ENCODE data around the gene SETD5.

Gene SETD5

DNA sequence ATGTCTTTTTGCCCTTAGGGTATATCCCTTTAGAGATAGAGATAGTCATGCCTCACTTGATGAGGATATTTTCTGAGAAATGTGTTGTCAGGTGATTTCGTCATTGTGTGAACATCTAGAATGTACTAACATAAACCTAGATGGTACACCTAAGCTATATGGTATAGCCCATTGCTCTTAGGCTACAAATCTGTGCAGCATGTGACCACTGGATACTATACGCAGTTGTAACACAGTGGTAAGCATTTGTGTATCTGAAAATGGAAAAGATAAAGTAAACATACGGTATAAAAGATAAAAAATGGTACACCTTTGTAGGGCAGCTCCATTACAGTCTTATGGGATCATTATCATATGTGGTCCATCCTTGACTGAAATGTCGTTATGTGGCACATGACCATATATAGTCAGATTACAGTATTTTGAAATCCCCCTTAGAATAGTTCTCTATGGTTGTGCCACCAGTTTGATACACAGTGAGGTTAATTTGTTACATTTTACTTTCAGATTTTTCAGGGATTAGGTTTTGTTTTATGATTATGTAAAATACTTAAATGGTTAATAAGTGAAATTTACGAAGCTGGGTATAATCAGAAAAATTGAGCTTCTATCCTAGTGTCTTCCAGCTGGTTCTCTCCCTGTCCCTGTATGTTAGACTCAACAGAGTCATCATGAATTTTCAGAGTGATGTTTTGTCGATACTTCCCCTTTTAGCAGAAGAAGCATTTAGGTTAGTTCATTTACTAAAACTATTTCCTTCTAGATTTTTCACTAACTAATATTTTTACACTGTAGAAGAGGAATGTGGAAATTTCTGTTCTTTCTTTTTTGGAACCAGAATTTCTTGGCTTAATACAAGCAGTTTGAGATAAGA, 12.8 kb downstream of the SETD5 start:
- DNase-seq (ENCODE audit: low read depth in 3 of 3) = no peak

DNA sequence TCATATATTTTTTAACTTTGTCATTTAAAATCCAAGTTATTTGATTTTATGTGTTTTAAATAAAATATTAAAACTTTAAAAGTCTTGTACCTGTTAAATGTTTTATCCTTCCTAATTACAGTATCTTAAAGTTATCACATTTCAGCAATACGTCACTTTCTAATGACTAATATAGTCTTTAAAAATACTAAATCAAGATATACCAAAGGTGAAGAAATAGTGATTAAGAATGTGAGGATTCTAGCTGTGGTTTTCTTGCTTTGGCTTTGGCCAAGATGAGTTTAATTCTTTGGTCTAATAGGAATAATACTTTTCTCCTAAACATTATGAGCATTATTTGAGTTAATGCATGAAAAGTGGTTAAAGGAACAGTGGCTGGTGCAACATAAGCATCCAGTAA, 13.9 kb downstream of the SETD5 start:
- DNase-seq (ENCODE audit: low read depth in 3 of 3) = no peak

DNA sequence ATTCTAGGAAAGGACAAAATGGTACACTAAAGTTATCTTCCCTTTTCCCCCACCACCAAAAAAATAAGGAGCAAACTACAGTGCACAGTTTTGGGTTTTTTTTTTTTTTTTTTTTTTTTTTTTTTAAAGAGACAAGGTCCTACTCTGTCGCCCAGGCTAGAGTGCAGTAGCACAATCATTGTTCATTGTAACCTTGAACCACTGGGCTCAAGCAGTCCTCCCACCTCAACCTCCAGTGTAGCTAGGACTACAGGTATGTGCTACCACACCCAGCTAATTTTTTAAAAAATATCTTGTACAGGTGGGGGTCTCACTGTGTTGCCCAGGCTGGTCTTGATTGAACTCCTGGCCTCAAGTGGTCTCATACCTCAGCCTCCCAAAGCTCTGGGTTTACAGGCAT, 14.9 kb downstream of the SETD5 start:
- DNase-seq (ENCODE audit: low read depth in 3 of 3) = no peak

DNA sequence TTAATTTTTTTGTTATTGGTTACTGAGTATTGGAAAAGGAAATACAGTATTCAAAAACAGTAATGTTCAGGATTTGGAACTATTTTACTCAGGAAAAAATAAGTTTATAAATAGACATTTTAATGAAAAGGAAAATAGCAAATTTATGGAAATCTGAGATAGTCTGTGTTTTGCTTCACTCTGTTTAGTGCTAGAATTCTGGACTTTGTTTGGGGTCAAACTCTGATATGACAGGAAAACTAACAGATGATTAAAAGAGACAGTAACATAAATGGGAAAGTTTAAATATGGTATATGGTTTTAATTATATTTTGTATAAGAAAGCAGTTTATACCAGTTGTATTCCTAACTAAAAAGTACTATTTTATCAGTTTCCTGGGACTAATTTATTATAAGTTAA, 17.4 kb downstream of the SETD5 start:
- DNase-seq (ENCODE audit: low read depth in 3 of 3) = no peak

DNA sequence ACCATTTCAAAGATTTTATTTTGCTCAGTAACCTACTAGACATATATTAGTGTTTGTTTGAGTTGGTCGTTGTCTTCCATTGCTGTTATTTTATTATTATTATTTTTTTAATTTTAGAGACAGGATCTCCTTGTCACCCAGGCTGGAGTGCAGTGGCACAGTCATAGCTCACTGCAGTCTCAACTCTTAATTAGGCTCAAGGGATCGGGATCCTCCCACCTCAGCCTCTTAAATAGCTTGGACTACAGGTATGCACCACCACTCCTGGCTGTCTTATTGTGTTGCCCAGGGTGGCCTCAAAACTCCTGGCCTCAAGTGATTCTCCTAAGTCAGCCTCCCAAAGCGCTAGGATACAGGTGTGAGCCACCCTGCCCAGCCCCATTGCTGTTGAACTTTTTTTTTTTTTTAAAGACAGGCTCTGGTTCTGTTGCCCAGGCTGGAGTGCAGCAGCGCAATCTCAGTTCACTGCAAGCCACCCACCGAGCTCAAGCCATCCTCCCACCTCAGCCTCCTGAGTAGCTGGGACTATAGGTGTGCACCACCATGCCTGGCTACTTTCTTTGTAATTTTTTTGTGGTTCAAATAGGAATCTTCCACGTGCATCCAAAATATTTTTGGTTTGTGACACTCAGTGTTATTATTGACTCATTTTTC, 18.2 kb downstream of the SETD5 start:
- no peak for DNase-seq (ENCODE audit: low read depth in 3 of 3)

DNA sequence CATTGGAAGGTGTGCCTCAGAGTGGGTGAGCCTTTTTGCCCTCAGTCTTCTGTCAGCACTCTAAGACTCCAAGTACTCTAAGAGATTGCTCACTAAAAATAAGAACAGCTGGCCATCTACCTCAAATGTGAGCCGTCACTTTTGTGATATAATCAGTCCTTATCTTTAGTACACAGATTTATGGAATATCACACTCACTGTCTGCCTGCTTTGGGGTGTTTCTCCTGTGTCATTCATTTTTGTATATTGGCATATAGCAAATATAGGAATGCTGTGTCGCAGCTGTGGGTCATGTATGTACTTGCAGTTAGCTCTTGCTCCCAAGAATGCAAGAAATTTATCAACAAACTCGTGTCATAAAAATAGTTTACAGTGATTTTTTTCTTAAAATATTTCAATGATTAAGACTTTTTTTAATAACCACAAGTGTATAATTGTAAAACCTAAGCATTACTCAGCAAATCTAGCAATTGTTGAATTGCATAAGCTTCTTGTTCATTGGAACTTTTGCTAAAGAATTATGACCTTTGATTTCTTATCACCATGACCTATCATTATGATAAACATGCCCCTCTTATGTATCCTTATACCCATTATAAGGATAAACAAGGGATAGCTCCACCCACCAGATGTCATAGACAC, 18.8 kb downstream of the SETD5 start:
- no peak for DNase-seq (ENCODE audit: low read depth in 3 of 3)

DNA sequence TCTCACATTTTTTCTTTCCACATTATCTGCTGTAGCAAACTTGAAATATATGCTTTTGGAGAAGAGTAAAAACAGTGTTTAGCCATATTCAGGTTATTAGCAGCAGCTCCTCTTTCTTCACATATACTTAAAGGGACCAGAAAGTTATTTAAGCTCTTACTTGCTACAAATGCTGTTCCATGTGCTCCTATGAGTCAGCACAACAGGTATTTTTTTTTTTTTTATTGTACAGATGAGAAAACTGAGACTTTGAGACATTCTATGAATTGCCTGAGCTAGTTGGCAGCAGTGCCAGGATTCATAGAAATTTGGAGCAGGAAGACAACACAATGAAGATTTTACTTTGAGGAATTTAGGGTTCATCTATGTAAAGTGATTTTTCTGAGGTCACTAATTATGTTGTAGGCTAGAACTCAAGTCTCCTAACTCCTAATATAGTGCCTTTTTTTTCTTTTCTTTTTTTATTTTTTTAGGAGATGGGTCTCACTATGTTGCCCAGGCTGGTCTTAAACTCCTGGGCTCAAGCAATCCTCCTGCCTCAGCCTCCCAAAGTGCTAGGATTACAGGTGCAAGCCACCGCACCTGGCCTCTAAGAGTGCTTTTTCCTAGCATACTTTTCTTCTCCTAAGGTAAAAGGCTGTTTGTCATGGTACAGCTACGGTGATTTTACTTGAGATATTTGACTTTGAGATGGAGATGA, 23.6 kb downstream of the SETD5 start:
- DNase-seq (ENCODE audit: low read depth in 3 of 3) = no peak

DNA sequence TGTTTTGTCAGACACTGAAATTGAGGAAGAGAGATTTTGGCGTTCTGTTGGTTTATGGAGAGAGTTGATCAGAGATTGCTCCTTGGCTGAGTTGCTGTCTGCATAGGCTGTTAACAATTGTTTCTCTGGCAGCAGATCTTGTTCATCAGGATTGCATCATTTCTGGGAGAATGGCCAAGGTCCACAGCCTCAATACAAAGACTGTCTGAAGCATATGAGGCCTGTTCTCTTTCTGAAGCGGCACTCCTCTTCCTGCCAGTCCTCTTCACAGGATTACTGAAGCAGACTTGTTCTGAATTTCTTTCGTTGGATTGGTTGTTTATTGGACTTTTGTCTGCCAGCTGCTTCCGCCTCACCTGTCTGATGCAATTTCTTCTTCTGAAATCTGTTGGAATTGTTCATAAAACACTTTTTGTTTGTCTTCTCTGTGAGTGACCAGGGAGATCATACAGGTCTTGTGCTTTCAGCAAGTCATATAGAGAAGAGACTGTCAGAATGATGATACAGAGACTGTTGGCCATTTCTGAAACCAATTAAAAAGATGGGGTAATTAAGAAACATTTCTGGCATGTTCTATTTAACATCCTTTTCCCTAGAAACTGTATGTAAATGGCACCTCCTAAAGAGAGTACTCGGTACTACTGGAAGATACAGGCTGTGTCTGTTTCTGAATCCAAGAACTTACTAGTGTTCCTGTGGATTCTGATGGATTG, 25.5 kb downstream of the SETD5 start:
- DNase-seq (ENCODE audit: low read depth in 3 of 3) = no peak

DNA sequence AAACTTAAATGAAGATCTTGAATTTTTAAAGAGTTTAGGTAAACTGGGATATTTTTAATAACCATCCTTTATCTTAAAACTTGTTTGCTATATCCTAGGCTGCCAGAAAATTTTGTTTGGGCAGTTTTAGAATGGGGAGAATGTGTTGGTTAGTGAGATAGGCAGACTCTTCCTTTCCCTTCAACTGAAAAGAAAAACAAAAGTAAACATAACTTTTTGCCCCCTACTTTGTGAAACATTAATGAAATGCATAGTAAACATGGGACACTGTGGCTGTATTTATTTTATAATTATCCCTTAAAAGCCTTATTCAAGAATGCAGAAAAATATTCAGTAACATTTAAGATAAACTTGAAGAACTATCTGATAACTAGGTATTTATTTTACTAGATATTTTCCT, 31.0 kb downstream of the SETD5 start:
- no peak for DNase-seq (ENCODE audit: low read depth in 3 of 3)

DNA sequence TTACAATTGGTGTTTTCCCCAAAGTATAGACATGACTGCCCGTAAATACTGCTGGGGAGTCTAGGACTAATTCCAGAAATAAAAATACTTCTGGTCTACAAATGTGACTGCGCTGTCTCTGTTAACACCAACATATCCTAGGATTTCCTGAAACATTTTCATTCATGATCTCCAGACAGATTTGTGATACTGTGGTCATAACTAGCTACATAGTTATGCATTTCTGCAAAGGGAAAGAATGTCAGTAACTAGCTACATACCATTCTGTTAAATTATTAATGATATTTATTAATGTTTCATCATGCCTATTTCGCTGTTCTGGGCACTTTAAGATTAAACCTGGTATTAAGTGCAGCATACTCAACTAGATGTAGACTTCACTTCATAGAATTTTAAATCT, 33.3 kb downstream of the SETD5 start:
- no peak for DNase-seq (ENCODE audit: low read depth in 3 of 3)

DNA sequence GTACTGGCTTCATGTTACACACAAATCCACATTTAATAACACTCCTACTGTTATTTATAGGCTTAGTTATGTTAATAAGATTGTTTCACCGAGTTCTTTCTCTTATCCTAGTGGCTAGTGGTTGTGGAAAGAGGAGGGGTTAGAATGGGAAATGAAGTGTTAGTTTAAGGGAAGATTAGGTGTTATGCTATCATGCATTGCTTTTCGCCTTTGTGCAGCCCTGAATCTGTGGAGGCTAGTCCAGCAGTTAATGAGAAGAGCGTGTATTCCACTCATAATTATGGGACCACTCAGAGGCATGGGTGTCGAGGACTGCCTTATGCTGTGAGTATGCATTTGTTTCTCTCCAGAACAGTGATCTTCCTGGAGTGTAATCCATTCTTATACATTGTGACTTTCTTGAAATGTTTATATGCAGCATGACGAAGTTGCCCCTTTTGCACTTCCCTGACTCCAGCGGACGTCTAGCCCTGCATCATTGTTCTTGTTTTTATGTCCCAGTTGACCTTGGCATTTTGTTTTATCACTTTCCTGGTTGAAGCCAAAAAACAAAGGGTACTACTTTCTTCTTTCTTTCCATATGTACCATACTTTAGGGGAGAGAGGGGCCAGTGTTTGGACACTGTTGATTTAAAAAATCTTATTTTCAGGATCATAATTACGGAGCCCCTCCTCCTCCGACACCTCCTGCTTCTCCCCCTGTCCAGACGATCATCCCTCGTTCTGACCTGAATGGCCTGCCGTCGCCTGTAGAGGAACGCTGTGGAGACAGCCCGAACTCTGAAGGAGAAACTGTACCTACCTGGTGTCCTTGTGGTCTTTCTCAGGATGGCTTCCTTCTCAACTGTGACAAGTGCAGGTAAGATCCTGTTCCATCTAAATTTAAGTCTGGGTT, 36.5 kb downstream of the SETD5 start:
- no peak for DNase-seq (ENCODE audit: low read depth in 3 of 3)

DNA sequence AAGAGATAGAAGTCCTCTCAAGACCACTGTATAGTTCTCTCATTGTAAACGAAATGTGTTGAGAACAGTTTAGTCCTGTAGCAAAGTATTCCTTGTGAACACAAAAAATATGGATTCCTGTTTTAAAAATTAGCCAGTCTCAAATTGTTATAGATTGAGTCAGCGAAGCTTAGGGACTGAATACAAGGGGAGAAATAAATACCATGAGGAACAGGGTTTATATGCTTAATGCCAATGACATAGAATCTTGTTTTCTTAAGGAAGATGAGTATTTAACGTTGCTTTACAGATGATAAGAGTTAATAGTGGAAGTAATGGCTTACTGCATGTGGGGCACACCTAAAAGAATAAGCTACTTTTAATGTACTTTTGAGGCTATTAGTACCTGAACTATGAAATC, 37.9 kb downstream of the SETD5 start:
- DNase-seq (ENCODE audit: low read depth in 3 of 3) = no peak

DNA sequence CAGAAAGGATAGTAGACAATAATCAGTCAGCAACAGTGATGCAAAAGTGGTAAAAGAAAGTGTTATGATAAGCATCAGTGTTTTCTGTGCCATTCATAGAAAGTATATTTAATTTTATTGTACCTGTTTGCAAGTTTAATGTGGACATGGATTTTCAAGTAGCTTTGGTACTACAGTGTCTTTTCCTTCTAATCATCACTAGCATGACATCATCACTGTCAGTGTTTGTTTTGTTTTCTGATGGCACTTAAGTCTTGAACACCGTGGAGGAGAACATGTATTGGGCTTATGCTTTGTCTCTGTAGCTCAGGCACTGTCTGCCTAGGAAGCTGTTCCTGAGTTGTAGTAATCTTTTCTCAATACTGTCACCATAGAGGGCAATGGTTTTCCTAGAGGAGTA, 41.9 kb downstream of the SETD5 start:
- DNase-seq (ENCODE audit: low read depth in 3 of 3) = no peak

DNA sequence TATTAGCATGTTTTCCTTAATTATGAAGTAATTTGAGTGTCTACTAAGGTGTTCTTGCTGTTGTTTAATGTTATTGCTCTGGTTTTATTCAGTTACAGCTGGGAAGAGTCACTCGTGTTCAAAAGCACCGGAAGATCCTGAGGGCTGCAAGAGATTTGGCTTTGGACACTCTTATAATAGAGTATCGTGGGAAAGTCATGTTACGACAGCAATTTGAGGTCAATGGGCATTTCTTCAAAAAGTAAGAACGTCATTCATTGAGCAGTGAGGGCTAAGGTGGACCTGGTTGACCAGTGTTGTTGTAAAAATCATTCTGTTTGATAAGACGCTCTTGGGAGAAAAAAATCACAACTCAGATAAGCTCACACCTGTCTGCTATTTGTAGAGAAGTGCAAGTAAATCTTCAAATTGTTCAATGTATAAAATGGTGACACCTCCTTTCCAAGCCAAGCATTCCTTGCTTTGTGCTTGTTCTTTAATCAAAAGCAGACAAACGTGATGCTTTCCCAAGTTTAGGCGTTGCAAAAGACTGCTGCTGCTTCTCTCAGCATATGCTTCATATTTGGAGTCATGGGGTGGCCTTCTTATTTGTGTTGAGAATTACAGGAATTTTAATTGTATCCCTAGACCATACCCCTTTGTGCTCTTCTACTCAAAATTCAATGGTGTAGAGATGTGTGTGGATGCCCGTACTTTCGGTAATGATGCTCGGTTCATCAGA, 44.2 kb downstream of the SETD5 start:
- DNase-seq (ENCODE audit: low read depth in 3 of 3) = no peak

DNA sequence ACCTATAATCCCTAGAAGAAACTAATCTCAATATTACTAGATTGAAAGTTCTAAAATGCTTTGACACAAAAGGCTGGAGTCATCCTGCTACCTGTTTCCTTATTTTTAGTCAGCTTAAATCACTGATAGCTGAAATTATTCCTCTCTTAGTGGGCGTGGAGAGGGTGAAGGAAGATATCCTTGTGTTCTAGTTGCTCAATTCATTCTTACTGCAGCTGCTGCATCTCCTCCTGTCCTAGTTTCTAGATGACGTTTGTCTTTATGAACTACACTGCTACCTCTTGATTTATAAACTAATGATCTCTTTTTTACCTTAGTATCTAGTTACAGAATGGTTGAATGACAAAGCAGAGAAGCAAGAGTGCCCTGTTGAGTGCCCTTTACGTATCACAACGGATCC, 50.7 kb downstream of the SETD5 start:
- DNase-seq (ENCODE audit: low read depth in 3 of 3) = no peak

DNA sequence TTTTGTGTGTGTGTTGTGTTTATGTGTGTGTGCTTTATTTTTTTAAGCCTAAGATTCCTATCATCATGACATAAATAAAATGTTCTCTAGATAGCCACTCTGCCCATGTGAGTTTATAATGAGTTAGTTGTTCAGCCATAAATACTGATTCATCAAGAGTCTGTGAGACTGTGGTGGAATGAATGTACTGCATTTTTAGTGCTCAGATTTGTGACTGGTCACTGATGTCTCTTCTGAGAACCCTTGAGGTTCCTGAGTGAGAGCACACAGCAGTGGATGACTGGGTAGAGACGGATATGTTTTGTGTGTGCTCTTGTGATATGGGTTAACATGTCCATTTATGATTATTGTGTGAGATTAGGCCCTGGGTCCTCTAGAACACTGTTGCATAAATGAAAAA, 51.2 kb downstream of the SETD5 start:
- no peak for DNase-seq (ENCODE audit: low read depth in 3 of 3)

DNA sequence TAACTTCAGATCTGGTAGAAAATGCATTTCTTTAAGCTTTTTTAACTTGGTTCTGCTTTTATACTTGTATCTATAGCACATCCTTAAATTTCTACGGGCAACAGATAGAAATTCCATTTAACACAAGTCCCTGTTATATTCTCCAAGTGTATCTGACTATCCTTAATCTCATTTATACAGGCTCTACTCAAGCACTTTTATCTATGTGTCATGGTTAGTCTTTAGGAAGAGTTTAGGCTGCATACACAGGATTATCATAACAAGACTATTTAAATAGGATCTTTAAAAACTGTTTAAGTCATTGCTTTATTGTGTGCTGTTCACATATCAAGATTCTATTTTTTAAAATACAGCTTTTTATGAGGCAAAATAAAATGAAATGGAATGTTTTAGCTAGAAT, 52.7 kb downstream of the SETD5 start:
- no peak for DNase-seq (ENCODE audit: low read depth in 3 of 3)

DNA sequence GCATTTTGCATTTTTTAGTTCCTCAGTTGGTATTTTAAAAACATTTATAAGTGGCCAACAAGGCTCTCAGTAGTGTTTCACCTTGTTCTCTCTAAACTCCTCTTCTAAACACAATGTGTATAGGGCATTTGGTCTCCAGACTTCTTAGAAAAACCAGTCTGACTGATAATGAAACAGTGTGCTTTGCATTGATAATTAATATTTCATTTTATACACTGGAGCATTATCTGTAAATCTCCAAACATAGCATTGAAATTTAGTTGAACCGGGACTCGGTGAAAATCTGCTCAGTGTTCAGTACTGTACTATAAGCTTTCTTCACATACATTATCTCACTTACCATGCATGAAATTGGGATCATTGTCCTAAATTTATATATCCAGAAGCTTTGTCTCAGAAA, 53.6 kb downstream of the SETD5 start:
- no peak for DNase-seq (ENCODE audit: low read depth in 3 of 3)

DNA sequence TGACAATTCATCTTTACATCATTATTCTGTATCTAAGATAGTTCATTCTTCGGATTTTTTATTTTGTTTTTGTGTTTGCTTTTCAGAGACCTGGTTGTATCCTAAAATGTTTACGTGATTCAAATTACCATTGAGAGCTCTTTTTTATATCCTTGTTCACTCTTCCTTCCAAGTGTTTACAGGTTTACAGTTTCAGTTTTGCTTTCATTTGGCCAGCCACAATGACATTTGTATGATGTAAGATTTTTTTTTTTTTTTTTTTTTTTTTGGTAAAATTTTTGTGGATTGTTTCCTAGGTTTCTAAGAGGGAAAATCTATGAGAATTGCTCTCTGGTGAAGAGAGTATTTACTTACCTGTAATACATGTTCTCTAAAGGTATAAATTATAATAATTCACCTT, 55.0 kb downstream of the SETD5 start:
- DNase-seq (ENCODE audit: low read depth in 3 of 3) = no peak

DNA sequence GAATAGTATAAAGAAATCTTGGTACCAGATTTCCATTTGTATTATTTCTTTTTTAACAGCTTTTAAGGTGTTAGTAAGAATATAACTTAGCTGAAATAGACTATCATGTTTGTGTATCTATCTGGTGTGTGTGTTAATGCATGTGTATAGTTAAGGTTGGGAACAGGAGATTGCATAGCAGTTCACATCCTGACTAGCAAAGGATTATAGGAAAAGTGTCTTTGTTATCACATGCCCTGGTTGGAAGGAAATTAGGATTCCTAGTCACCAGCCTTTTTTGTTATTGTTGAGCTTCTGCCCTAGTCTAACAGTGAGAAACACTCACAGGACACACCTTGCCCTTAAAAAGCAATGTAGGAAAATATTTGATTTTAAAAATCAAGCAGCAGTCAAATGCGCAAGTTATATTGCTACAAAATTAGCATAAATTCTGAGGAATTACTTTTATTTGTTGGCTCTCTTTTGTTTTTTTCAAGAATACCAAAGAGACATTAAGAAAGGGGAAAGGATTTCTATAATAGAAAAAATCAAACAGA, 58.2 kb downstream of the SETD5 start:
- no peak for DNase-seq (ENCODE audit: low read depth in 3 of 3)
